Mucosa of stomach (tissue), 1 donor: ENCODE data around the gene HYDIN.

ENCODE experiments used
- H3K27me3 ChIP-seq: one replicate; pipeline ENCODE4 v1.7.0; 2013; ENCODE audit warnings: mild to moderate bottlenecking, low read length; ENCODE audit not compliant: control insufficient read depth, insufficient read depth
- H3K36me3 ChIP-seq: one replicate; pipeline ENCODE4 v1.7.0; 2013; ENCODE audit warnings: low read length; ENCODE audit not compliant: control insufficient read depth, insufficient read depth
- H3K4me1 ChIP-seq: one replicate; pipeline ENCODE4 v1.7.0; 2013; ENCODE audit warnings: mild to moderate bottlenecking, low read length; ENCODE audit not compliant: control insufficient read depth, insufficient read depth
- H3K4me3 ChIP-seq: one replicate; pipeline ENCODE4 v1.7.0; 2013; ENCODE audit warnings: low read length
- H3K9ac ChIP-seq: one replicate; pipeline ENCODE4 v1.7.0; 2013; ENCODE audit warnings: mild to moderate bottlenecking, low read length, moderate library complexity
- H3K9me3 ChIP-seq: one replicate; pipeline ENCODE4 v1.7.0; 2013; ENCODE audit warnings: mild to moderate bottlenecking, low read length, moderate library complexity; ENCODE audit not compliant: control insufficient read depth
- donor health status: Pancreatic carcinoma.

Gene HYDIN

DNA sequence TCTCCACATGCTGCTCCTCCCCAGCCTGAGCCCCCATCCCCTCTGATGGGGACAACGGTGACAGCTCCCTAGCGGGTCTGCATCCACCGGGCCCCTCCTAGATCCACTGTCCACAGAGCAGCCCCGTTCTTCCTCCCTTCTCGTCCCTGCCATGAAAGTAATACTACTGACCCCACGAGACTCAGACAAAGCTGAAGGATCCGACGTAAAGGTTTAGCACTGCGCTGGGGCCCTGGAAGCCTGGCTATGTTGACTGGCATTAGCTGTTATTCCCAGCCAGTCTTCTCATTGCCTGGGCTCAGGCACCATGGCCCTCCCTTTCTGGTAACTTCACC is 460.3 kb downstream of the HYDIN start:
- Histone ChIP-seq H3K9me3 (no peaks in the 10 kb centered on the region), H3K36me3 (no peaks in the 10 kb centered on the region), H3K9ac (no peak overlapping the region), H3K4me3 (no peak overlapping the region), H3K27me3 (no peaks in the 10 kb centered on the region), H3K4me1 (peaks cover 5% of the 10 kb centered on the region)

DNA sequence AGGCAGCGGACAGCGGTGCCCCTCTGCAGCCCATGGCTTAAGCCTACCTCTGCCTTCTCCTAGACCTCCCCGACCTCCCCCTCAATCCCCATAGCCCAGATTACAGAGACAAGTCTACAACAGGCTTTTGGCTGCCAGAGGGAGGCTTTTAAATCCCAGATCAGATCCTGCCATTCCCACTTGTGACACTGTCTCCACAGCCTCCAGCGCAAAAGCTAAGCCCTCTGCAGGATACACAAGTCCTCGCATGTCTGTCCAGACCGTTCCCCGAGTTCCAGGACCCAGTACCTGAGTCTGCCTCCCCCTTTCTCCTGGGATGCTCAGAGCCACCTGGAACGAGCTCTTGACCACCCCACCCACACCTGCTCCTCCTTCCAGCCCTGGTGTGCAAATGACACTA is 460.8 kb downstream of the HYDIN start:
- Histone ChIP-seq H3K36me3 (no peaks in the 10 kb centered on the region), H3K4me1 (peaks cover 5% of the 10 kb centered on the region), H3K27me3 (no peaks in the 10 kb centered on the region), H3K9me3 (no peaks in the 10 kb centered on the region), H3K9ac (no peak overlapping the region), H3K4me3 (no peak overlapping the region)

DNA sequence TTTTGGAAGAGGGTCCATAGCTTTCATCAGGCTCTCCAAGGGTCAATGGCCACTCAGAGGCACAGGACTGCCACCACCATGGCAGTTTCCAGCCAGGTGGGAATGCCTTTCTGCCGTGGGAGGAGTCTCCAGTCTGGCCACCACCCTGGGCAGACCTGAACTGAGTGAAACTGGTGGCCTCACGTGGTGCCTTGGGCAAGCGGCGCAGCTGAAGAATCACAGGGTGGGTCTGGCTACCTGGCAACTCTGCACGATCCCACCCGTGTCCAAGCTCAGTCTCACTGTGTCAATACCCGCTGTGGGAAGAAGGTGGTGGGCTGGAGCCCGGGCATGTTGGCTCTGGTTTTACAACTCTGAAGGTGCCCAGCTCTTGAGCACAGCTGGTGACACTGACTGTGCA is 461.4 kb downstream of the HYDIN start:
- no peaks in the 10 kb centered on the region for H3K27me3 ChIP-seq
- H3K4me1 ChIP-seq = peaks cover 5% of the 10 kb centered on the region
- H3K36me3 ChIP-seq = no peaks in the 10 kb centered on the region
- no peak overlapping the region for H3K9ac ChIP-seq
- no peak overlapping the region for H3K4me3 ChIP-seq
- no peaks in the 10 kb centered on the region for H3K9me3 ChIP-seq

DNA sequence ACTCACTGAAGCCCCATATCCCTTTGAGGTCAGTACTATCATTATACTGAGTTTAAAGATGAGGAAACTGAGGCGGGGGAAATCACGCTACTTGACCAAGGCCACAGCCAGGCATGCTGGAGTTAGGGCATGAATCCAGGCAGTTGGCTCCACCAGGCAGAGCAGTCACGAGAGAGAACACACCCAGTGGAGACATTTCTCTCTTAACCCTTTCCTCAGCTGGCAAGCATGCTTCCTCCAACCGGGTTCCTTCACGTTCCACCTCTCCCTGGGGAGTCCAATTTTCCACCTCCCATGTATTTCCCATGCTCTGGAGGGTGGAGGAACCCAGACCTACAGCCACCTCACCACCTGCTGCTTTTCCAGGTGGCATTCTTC is 462.3 kb downstream of the HYDIN start:
- no peak overlapping the region for H3K9ac ChIP-seq
- no peaks in the 10 kb centered on the region for H3K36me3 ChIP-seq
- H3K27me3 ChIP-seq = no peaks in the 10 kb centered on the region
- no peak overlapping the region for H3K4me3 ChIP-seq
- no peaks in the 10 kb centered on the region for H3K9me3 ChIP-seq
- peaks cover 5% of the 10 kb centered on the region for H3K4me1 ChIP-seq

DNA sequence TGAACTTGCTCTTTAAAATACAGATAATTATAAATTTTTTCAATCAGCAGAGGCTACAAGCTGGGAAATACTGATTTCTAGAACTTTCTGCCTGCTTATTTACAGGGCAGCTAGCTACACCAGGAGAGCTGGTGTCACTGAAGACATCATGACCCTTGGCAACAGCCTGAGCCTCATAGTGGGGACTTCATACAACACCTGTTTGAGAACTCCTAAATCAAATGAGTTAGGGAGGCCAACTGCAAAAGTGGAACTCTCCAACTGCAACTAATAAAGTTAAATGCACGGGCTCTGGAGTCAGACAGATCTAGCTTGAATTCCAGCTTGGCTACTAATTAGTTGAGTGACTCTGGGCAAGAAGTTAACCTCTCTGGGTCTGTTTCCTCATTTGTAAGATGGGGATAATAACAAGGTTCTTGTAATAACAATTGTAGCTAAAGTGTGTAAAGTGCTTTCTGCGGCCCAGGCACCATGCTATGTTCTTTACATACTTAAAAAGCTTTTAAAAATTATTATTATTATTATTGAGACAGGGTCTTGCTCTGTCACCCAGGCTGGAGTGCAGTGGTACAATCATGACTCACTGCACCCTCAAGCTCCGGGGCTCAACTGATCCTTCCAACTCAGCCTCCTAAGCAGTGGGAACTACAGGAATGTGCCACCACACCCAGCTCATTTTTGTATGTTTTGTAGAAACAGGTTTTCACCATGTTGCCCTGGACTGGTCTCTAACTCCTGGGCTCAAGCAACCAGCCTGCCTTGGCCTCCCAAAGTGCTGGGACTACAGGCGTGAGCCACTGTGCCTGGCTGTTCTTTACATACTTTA is 462.9 kb downstream of the HYDIN start:
- H3K36me3 ChIP-seq = no peaks in the 10 kb centered on the region

DNA sequence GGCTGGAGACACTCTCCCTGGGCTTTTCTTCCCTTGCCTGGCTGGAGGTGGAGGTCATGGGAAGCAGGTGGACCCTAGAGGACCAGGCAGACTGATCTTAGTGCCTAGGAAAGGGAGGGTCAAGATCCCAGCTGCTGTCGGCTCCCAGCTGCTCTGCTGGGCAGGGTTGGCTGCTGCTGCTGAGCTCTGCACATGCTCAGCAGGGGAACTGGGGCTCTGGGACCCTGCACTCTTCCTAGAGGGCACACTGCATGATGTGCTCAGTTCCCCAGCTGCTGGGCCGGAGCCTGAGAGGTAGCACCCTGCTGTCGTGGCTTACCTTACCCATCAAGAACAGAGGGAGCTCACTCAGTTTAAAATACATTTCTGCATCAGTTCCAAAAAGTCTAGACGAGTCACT is 463.9 kb downstream of the HYDIN start:
- H3K4me1 ChIP-seq = peaks cover 7% of the 10 kb centered on the region
- no peaks in the 10 kb centered on the region for H3K9me3 ChIP-seq
- H3K36me3 ChIP-seq = no peaks in the 10 kb centered on the region
- no peak overlapping the region for H3K9ac ChIP-seq
- no peaks in the 10 kb centered on the region for H3K27me3 ChIP-seq
- H3K4me3 ChIP-seq = no peak overlapping the region

More for the DNA sequence above, 462.9 kb downstream of the HYDIN start:
- peaks cover 5% of the 10 kb centered on the region for H3K4me1 ChIP-seq
- no peaks in the 10 kb centered on the region for H3K27me3 ChIP-seq
- H3K4me3 ChIP-seq = no peak overlapping the region
- H3K9ac ChIP-seq = no peak overlapping the region
- no peaks in the 10 kb centered on the region for H3K9me3 ChIP-seq

DNA sequence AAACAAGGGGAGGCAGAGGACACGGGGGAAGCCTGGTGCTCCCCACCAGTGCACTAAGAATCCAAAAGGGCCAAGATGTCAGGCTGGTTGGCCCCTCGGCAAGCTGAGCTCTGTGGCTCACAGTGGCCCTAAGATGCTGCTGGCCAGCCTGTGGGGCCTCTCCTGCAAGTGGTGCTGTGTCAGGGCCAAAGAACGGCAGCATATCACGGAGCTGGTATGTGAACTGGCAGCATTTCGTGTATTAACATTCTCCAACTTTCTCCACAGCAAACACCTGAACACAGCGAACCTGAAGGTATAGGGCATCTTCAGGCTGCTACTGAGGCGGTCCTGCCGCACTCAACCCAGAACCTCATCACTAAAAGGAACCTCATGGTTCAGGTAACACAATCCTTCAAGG is 464.3 kb downstream of the HYDIN start:
- Histone ChIP-seq H3K4me1 (peaks cover 12% of the 10 kb centered on the region), H3K36me3 (no peaks in the 10 kb centered on the region), H3K4me3 (no peak overlapping the region), H3K27me3 (no peaks in the 10 kb centered on the region), H3K9ac (no peak overlapping the region), H3K9me3 (no peaks in the 10 kb centered on the region)

DNA sequence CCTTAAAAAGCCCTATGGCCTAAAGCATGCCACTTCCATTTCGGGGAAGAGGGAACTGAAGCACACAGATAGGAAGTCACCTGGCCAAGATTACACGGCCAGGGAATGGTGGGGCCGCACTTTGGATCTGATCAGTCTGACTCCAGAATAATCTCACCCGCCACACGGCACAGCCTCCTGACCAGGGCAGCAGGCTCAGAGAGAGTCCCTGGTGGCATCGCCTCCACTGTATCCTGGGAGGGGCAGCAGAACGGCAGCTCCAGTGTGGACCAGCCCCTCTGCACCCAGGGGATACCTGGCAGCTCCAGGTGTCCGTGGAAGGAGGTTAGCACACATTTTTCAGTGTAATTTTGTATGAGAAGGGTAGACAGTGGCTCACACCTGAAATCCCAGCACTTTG is 465.0 kb downstream of the HYDIN start:
- peaks cover 17% of the 10 kb centered on the region for H3K4me1 ChIP-seq
- no peaks in the 10 kb centered on the region for H3K36me3 ChIP-seq
- H3K4me3 ChIP-seq = no peak overlapping the region
- H3K9me3 ChIP-seq = no peaks in the 10 kb centered on the region
- H3K27me3 ChIP-seq = no peaks in the 10 kb centered on the region
- no peak overlapping the region for H3K9ac ChIP-seq

DNA sequence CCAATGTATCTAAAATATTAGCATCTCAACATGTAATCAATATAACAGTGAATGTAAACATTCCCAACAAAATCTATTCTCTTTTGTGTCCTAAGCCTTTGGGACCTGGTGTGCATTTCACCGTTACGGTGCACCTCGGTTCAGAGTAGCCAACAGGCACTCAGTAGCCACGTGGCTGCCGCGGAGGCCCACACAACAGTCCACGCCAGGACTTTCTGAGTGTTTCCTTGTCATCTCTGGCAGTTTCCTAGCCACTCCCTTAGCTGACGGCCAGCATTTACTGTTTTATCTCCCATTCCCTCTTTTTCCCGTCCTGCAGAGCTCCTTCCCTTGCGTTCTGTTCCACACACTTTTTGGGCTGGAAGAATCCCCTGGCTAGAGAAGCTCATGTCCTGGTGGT is 465.9 kb downstream of the HYDIN start:
- no peaks in the 10 kb centered on the region for H3K36me3 ChIP-seq
- no peak overlapping the region for H3K9ac ChIP-seq
- H3K4me1 ChIP-seq = peaks cover 26% of the 10 kb centered on the region
- no peaks in the 10 kb centered on the region for H3K27me3 ChIP-seq
- H3K9me3 ChIP-seq = no peaks in the 10 kb centered on the region
- no peak overlapping the region for H3K4me3 ChIP-seq

DNA sequence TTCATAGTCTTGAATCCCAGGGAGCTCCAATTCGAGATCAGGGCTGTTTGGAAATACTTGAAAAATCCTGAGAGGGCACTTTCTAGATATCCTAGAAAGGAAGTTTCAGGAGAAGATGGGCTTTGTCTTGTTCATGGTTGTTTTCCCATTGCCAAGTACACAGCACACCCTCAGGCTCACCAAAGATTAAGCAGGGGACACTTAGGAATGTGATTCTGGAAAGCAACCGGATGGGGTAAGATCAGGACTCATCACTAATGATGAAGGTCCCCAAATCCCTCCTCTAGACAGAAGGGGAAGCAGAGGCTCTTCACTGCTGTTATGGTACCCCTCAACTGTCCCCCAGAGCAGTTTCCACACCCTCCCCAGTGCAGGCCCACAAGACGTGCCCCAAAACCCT is 470.3 kb downstream of the HYDIN start:
- peaks cover 9% of the 10 kb centered on the region for H3K36me3 ChIP-seq
- H3K9me3 ChIP-seq = no peaks in the 10 kb centered on the region
- H3K4me3 ChIP-seq = no peak overlapping the region
- no peaks in the 10 kb centered on the region for H3K27me3 ChIP-seq
- peaks cover 33% of the 10 kb centered on the region for H3K4me1 ChIP-seq
- no peak overlapping the region for H3K9ac ChIP-seq

DNA sequence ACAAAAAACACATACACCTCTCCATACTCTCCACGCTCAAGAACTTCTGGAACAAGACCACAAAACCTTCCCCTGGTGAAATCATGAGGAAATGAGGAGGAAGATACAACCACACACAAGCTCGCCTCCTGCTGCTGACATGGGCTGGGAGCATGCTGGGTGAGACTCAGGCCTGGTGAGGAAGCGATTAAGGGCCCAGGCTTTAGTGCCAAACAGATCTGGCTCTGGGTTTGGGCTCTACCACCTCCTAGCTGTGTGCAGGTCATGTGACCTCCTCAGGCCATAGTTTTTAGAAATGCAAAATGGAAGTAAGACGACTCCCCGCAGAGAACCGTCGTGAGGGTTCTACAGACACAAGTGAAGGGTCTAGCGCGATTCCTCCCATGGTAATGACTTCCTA is 470.9 kb downstream of the HYDIN start:
- H3K9ac ChIP-seq = no peak overlapping the region
- no peaks in the 10 kb centered on the region for H3K27me3 ChIP-seq
- H3K36me3 ChIP-seq = peaks cover 9% of the 10 kb centered on the region

DNA sequence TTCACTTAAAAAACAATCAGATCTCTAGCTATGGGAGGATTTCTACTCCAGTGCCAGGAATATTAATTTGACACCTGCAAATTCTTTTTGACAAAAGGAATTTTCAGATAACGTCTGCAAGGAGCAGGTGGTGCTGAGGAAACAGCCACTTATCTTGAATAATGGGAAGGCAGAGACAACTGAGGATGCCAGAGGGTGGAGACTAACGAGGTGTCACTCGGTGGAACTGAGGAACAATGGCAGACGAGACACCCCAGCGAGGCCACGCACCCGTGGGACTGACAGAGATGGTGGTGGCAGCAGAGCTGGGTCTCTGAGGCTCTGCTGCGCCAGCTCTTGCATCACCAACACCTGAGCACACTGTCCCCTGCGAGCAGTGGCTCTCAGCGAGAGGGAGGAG is 471.7 kb downstream of the HYDIN start:
- no peak overlapping the region for H3K4me3 ChIP-seq
- peaks cover 39% of the 10 kb centered on the region for H3K4me1 ChIP-seq
- peaks cover 9% of the 10 kb centered on the region for H3K36me3 ChIP-seq

More for the DNA sequence above, 470.9 kb downstream of the HYDIN start:
- H3K4me3 ChIP-seq = no peak overlapping the region
- no peaks in the 10 kb centered on the region for H3K9me3 ChIP-seq
- peaks cover 33% of the 10 kb centered on the region for H3K4me1 ChIP-seq

More for the DNA sequence above, 471.7 kb downstream of the HYDIN start:
- H3K9me3 ChIP-seq = no peaks in the 10 kb centered on the region
- H3K27me3 ChIP-seq = no peaks in the 10 kb centered on the region
- H3K9ac ChIP-seq = no peak overlapping the region
